Placental pericyte (primary cell): ENCODE measurements around the gene CRYGS. TPM values are rescaled to one million over a fixed set of nuclear protein-coding genes. Genes with fewer than 3 reads are reported as not detected.

ENCODE experiments used
- total RNA-seq: library from RNA; depleted of rRNA; stranded (reverse); fragments of >200 nt; gene quantifications from 2 replicates; pipeline ENCODE4 v1.2.3, GENCODE V29; 2012

The CRYGS gene
- 1.3 TPM in 2 replicates for total RNA-seq

GRCh38 chr3:186544281-186544680 lies at the start of gene CRYGS:
CRYGS (minus strand) TSS chr3:186544380; CDS start chr3:186544326, 54 bp downstream.

GRCh38 chr3:186570096-186570940 lies 26.1 kb upstream of the CRYGS start, which contains the start of gene DNAJB11:
DNAJB11 (plus strand) TSS chr3:186570720; CDS start chr3:186570898, 178 bp downstream.

GRCh38 chr3:186567072-186567921 lies 23.1 kb upstream of the CRYGS start, which contains the start of gene TBCCD1:
TBCCD1 (minus strand) TSS chr3:186567339; CDS start chr3:186564329, 3,010 bp downstream.

Other genes with a start within 250 kb of the CRYGS start
- 1.5 and 2.4 TPM in 2 replicates for gene DGKG, start 182.1 kb downstream of the CRYGS start, total RNA-seq
- gene TBCCD1, start 23.0 kb upstream of the CRYGS start, total RNA-seq, result 9.4 and 22.2 TPM in 2 replicates
- 59.4 and 267 TPM in 2 replicates for gene DNAJB11, start 26.3 kb upstream of the CRYGS start, total RNA-seq
- not detected in 2 replicates for gene AHSG, start 68.7 kb upstream of the CRYGS start, total RNA-seq
- gene FETUB, start 96.0 kb upstream of the CRYGS start, total RNA-seq, result not detected in 2 replicates
- gene HRG, start 121.6 kb upstream of the CRYGS start, total RNA-seq, result not detected in 2 replicates
- not detected in 2 replicates for gene KNG1, start 173.0 kb upstream of the CRYGS start, total RNA-seq
- gene EIF4A2, start 239.2 kb upstream of the CRYGS start, total RNA-seq, result 368 and 414 TPM in 2 replicates